Trophoblast cell (in vitro differentiated cells and primary cell): ENCODE results near the gene KRTAP2-3.
A peak's percentile ranks its signal among the peaks of the same experiment; 100 is the strongest.
"Not testable (repeated sequence)": the region's sequence is repeated elsewhere in the genome, so short reads cannot be mapped to it uniquely, and the experiment has no call there.

Experiments used
- DNase-seq, 2 donors: peaks; one replicate each; pipeline ENCODE4 v3.0.0-alpha.2; 2016
- H2AFZ ChIP-seq: 2 replicates; pipeline ENCODE4 v1.6.1; 2013; ENCODE audit warnings: low read length, moderate library complexity, mild to moderate bottlenecking; ENCODE audit not compliant: insufficient read depth, poor library complexity
- H2AK5ac ChIP-seq: 2 replicates; pipeline ENCODE4 v1.6.1; 2013; ENCODE audit warnings: mild to moderate bottlenecking, low read length
- H2BK120ac ChIP-seq: 2 replicates; pipeline ENCODE4 v1.6.1; 2013; ENCODE audit warnings: low read length, mild to moderate bottlenecking, moderate library complexity; ENCODE audit not compliant: insufficient read depth, poor library complexity
- H2BK12ac ChIP-seq: 2 replicates; pipeline ENCODE4 v1.6.1; 2013; ENCODE audit warnings: mild to moderate bottlenecking, low read length, moderate library complexity
- H2BK5ac ChIP-seq: 2 replicates; pipeline ENCODE4 v1.6.1; 2013; ENCODE audit warnings: low read length, low read depth, moderate library complexity, mild to moderate bottlenecking; ENCODE audit not compliant: poor library complexity
- H3K14ac ChIP-seq: 2 replicates; pipeline ENCODE4 v1.6.1; 2013; ENCODE audit warnings: mild to moderate bottlenecking, low read length
- H3K18ac ChIP-seq: 2 replicates; pipeline ENCODE4 v1.6.1; 2013; ENCODE audit warnings: mild to moderate bottlenecking, low read length
- H3K23ac ChIP-seq: 2 replicates; pipeline ENCODE4 v1.6.1; 2013; ENCODE audit warnings: low read length
- H3K27ac ChIP-seq: 2 replicates; pipeline ENCODE4 v1.5.1; 2013; ENCODE audit warnings: low read depth, mild to moderate bottlenecking, inconsistent platforms, low read length, moderate library complexity
- H3K27me3 ChIP-seq: 2 replicates; pipeline ENCODE4 v1.6.1; 2013; ENCODE audit warnings: inconsistent platforms, mild to moderate bottlenecking, low read length, moderate library complexity; ENCODE audit not compliant: insufficient read depth
- H3K36me3 ChIP-seq, 2 experiments: 1 replicate in 1 of 2; 2 replicates in 1 of 2; pipeline ENCODE4 v1.6.1; 2013; ENCODE audit warnings: low read length in 2 of 2, mild to moderate bottlenecking in 2 of 2, moderate library complexity in 1 of 2; ENCODE audit not compliant: insufficient read depth in 2 of 2, control insufficient read depth in 1 of 2
- H3K4ac ChIP-seq: 2 replicates; pipeline ENCODE4 v1.6.1; 2013; ENCODE audit warnings: low read depth, mild to moderate bottlenecking, low read length, moderate library complexity
- H3K4me1 ChIP-seq, 2 experiments: 1 replicate in 1 of 2; 2 replicates in 1 of 2; pipeline ENCODE4 v1.6.1; 2013; ENCODE audit warnings: low read length in 2 of 2, mild to moderate bottlenecking in 2 of 2, moderate library complexity in 1 of 2; ENCODE audit not compliant: insufficient read depth in 2 of 2, control insufficient read depth in 1 of 2
- H3K4me2 ChIP-seq: 2 replicates; pipeline ENCODE4 v1.6.1; 2013; ENCODE audit warnings: inconsistent platforms, mild to moderate bottlenecking, low read length, moderate library complexity
- H3K4me3 ChIP-seq: 2 replicates; pipeline ENCODE4 v1.5.1; 2013; ENCODE audit warnings: mild to moderate bottlenecking, low read depth, low read length, inconsistent platforms
- H3K79me1 ChIP-seq: one replicate; pipeline ENCODE4 v1.6.1; 2013; ENCODE audit warnings: low read length
- H3K79me2 ChIP-seq: 2 replicates; pipeline ENCODE4 v1.6.1; 2013; ENCODE audit warnings: low read length, mild to moderate bottlenecking; ENCODE audit not compliant: control insufficient read depth, insufficient read depth, poor library complexity
- H3K9ac ChIP-seq: 2 replicates; pipeline ENCODE4 v1.6.1; 2013; ENCODE audit warnings: mild to moderate bottlenecking, low read length
- H3K9me3 ChIP-seq: 2 replicates; pipeline ENCODE4 v1.6.1; 2013; ENCODE audit warnings: low read depth, mild to moderate bottlenecking, control low read depth, inconsistent platforms, low read length; ENCODE audit not compliant: insufficient read depth
- H4K12ac ChIP-seq: 2 replicates; pipeline ENCODE4 v1.6.1; 2013; ENCODE audit warnings: low read depth, mild to moderate bottlenecking, low read length, moderate library complexity
- H4K8ac ChIP-seq: 2 replicates; pipeline ENCODE4 v1.6.1; 2013; ENCODE audit warnings: low read depth, mild to moderate bottlenecking, low read length, moderate library complexity
- H4K91ac ChIP-seq: one replicate; pipeline ENCODE4 v1.6.1; 2013; ENCODE audit warnings: low read depth, mild to moderate bottlenecking, low read length, moderate library complexity
- WGBS: extraction: QIAGEN DNeasy Blood & Tissue Kit; methylation state at CpG from one replicate; pipeline ENCODE4 v1.1.7; 2013; ENCODE audit warnings: missing lambda C conversion rate; ENCODE audit not compliant: insufficient read length, insufficient coverage; ENCODE audit errors: extremely low coverage; 5-methylcytosine and 5-hydroxymethylcytosine counted together

The KRTAP2-3 gene

DNA sequence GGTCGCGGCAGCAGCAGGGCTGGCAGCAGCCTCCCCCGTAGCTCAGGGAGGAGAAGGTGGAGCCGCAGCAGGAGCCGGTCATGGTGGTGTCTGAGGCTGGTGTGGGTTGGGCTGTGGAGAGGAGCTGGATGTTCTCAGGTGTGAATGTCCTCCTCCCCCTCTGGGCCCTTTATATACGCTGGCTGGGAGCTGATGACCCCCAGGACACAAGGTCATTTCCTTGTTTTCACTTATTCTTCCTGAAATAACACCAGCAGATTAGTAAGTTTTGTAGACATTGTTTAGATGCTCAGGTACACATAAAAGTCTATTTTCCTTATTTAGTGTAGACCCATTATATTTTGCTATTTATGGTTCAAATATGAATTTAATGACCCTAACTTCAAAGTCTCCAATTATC, 4.8 kb downstream of the KRTAP2-3 start, which contains the start of gene KRTAP2-2:
Gene KRTAP2-2, minus strand, starts transcription at position 101 of the 400 bp plus-strand sequence. Its CDS starts 19 bp downstream, at position 82.
- not testable (repeated sequence) for H3K36me3 ChIP-seq, H3K79me1 ChIP-seq, H3K9ac ChIP-seq, H3K4me3 ChIP-seq, H2BK5ac ChIP-seq, H4K12ac ChIP-seq, H3K27me3 ChIP-seq, H3K23ac ChIP-seq, H2BK120ac ChIP-seq, H3K4ac ChIP-seq, H3K18ac ChIP-seq, H3K4me2 ChIP-seq, H3K27ac ChIP-seq, H2AK5ac ChIP-seq, H3K79me2 ChIP-seq, H2BK12ac ChIP-seq, H3K14ac ChIP-seq, H3K4me1 ChIP-seq, H3K9me3 ChIP-seq, H2AFZ ChIP-seq, H4K8ac ChIP-seq, H4K91ac ChIP-seq, DNase-seq
- WGBS, result no CpG with 5 or more reads among the region's 6 CpGs

DNA sequence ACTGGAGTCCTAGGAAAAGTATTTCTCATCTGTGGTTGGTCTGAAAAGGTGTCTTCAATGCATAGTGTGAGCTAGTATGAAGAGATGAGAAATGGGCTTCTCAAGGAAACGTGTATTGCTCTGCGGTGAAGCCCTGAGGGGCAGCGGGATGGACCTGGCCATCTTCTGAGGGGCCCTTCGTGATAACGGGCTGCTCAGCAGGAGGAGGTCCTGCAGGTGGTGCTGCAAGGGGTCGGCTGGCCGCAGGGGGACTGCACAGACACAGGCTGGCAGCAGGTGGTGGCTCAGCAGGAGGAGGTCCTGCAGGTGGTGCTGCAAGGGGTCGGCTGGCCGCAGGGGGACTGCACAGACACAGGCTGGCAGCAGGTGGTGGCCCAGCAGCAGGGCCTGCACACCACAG, 5.4 kb downstream of the KRTAP2-3 start:
- not testable (repeated sequence) for H3K4me2 ChIP-seq, H2AFZ ChIP-seq, H2AK5ac ChIP-seq, H3K36me3 ChIP-seq, H3K27me3 ChIP-seq, H4K8ac ChIP-seq, H2BK120ac ChIP-seq, H3K27ac ChIP-seq, H3K18ac ChIP-seq, H3K14ac ChIP-seq, H2BK5ac ChIP-seq, H4K91ac ChIP-seq, H3K4me3 ChIP-seq, H3K23ac ChIP-seq, H3K4ac ChIP-seq, H3K9ac ChIP-seq, H3K79me1 ChIP-seq, H3K79me2 ChIP-seq, H2BK12ac ChIP-seq, H4K12ac ChIP-seq, DNase-seq, H3K9me3 ChIP-seq, H3K4me1 ChIP-seq
- WGBS, result no CpG with 5 or more reads among the region's 9 CpGs

DNA sequence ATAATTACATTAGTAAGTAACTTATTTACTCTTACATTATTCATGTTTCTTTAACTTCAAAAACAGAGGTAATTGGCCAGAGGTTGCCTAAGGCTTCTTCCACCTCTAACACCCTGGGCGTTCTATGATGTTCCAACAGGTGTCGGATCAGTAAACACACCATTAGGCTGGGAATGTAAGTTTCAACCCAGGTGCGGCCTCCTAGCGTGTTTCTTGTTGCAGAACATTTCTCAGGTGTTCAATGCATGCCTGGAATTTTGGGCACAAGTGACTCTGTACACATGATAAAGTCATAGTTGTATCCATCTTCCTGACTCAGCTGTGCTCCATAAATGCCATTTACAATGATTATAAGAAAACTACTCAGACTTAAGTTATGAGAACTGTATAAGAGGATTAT, 5.9 kb downstream of the KRTAP2-3 start:
- Histone ChIP-seq H3K4me2 (no peak overlapping the region), H3K18ac (no peak overlapping the region), H4K12ac (no peak overlapping the region), H3K23ac (no peak overlapping the region), H2AFZ (no peak overlapping the region), H3K4ac (no peak overlapping the region), H2BK120ac (no peak overlapping the region), H3K79me2 (no peaks in the 10 kb centered on the region), H3K36me3 (no peaks in the 10 kb centered on the region), H2AK5ac (no peak overlapping the region), H4K91ac (no peak overlapping the region), H3K27me3 (no peaks in the 10 kb centered on the region), H2BK12ac (no peak overlapping the region), H2BK5ac (no peak overlapping the region), H3K14ac (no peak overlapping the region), H3K9me3 (no peaks in the 10 kb centered on the region), H4K8ac (no peak overlapping the region), H3K4me3 (no peak overlapping the region), H3K9ac (no peak overlapping the region), H3K27ac (no peak overlapping the region), H3K79me1 (no peaks in the 10 kb centered on the region), H3K4me1 (peaks cover 0 to 2% of the 10 kb centered on the region in 2 experiments)
- peak; percentile 66 to 82 for DNase-seq
- no CpG with 5 or more reads among the region's 4 CpGs for WGBS

DNA sequence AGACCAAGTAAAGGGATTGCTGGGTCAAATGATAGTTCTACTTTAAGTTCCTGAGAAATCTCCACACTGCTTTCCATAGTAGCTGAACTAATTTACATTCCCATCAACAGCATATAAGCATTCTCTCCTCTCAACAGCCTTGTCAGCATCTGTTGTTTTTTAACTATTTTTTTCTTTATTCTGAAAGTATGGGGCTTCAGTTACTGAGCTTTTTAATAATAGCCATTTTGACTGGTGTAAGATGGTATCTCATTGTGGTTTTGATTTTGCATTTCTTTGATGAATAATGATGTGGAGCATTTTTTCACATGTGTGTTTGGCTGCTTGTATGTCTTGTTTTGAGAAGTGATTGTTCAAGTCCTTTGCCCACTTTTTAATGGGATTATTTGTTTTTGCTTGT, 7.3 kb downstream of the KRTAP2-3 start:
- Histone ChIP-seq H4K12ac (no peak overlapping the region), H3K9me3 (no peaks in the 10 kb centered on the region), H3K18ac (no peak overlapping the region), H4K8ac (no peak overlapping the region), H3K27ac (no peak overlapping the region), H3K79me2 (no peaks in the 10 kb centered on the region), H3K4ac (no peak overlapping the region), H3K79me1 (peaks cover 4% of the 10 kb centered on the region), H2BK120ac (no peak overlapping the region), H3K27me3 (no peaks in the 10 kb centered on the region), H3K4me3 (no peak overlapping the region), H2BK12ac (no peak overlapping the region), H2AFZ (no peak overlapping the region), H3K4me2 (no peak overlapping the region), H3K23ac (no peak overlapping the region), H3K36me3 (no peaks in the 10 kb centered on the region), H3K14ac (no peak overlapping the region), H3K9ac (no peak overlapping the region), H2AK5ac (no peak overlapping the region), H3K4me1 (peaks cover 5 to 6% of the 10 kb centered on the region in 2 experiments), H2BK5ac (no peak overlapping the region), H4K91ac (no peak overlapping the region)
- DNase-seq, result no peak
